Stomach smooth muscle (tissue), 2 donors: ENCODE measurements around the gene OR1K1.
"Not testable (repeated sequence)": the region's sequence is repeated elsewhere in the genome, so short reads cannot be mapped to it uniquely, and the experiment has no call there.

Experiments used
- H3K27ac ChIP-seq: one replicate; pipeline ENCODE4 v1.7.0; 2013; ENCODE audit warnings: mild to moderate bottlenecking, low read length, inconsistent platforms
- H3K27me3 ChIP-seq, 2 donors: one replicate each; pipeline ENCODE4 v1.7.0; 2013; ENCODE audit warnings: low read length in 2 of 2; ENCODE audit not compliant: insufficient read depth in 2 of 2, control insufficient read depth in 1 of 2
- H3K36me3 ChIP-seq, 2 donors: one replicate each; pipeline ENCODE4 v1.7.0; 2013; ENCODE audit warnings: low read length in 2 of 2; ENCODE audit not compliant: control insufficient read depth in 2 of 2, insufficient read depth in 2 of 2
- H3K4me1 ChIP-seq: one replicate; pipeline ENCODE4 v1.7.0; 2013; ENCODE audit warnings: low read length; ENCODE audit not compliant: control insufficient read depth, insufficient read depth
- H3K4me3 ChIP-seq, 2 donors: one replicate each; pipeline ENCODE4 v1.7.0; 2013; ENCODE audit warnings: low read length in 2 of 2
- H3K9ac ChIP-seq, 2 donors: one replicate each; pipeline ENCODE4 v1.7.0; 2013; ENCODE audit warnings: low read length in 2 of 2, mild to moderate bottlenecking in 1 of 2
- H3K9me3 ChIP-seq, 2 donors: one replicate each; pipeline ENCODE4 v1.7.0; 2013; ENCODE audit warnings: low read length in 2 of 2; ENCODE audit not compliant: control insufficient read depth in 2 of 2
- donor health status: healthy.
- donor health status: Pancreatic carcinoma.

OR1K1 gene

DNA sequence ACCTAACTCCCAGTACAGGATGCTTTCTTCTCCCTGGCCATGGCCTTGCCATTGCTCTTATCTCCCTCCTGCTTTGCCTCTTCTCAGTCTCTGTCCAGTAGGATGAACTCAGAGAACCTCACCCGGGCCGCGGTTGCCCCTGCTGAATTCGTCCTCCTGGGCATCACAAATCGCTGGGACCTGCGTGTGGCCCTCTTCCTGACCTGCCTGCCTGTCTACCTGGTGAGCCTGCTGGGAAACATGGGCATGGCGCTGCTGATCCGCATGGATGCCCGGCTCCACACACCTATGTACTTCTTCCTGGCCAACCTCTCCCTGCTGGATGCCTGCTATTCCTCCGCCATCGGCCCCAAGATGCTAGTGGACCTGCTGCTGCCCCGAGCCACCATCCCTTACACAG, 11.1 kb upstream of the OR1K1 start, which contains the start of gene OR5C1:
OR5C1 (plus strand) TSS at position 103 of the 400 bp plus-strand sequence; CDS start at position 103, 0 bp downstream.
- Histone ChIP-seq H3K4me3 (no peak within 1 kb of the TSS), H3K27ac (no peak within 1 kb of the TSS), H3K36me3 (no peaks in the 10 kb centered on the region), H3K9ac (no peak within 1 kb of the TSS), H3K27me3 (no peaks in the 10 kb centered on the region), H3K9me3 (no peaks in the 10 kb centered on the region), H3K4me1 (no peaks in the 10 kb centered on the region)

DNA sequence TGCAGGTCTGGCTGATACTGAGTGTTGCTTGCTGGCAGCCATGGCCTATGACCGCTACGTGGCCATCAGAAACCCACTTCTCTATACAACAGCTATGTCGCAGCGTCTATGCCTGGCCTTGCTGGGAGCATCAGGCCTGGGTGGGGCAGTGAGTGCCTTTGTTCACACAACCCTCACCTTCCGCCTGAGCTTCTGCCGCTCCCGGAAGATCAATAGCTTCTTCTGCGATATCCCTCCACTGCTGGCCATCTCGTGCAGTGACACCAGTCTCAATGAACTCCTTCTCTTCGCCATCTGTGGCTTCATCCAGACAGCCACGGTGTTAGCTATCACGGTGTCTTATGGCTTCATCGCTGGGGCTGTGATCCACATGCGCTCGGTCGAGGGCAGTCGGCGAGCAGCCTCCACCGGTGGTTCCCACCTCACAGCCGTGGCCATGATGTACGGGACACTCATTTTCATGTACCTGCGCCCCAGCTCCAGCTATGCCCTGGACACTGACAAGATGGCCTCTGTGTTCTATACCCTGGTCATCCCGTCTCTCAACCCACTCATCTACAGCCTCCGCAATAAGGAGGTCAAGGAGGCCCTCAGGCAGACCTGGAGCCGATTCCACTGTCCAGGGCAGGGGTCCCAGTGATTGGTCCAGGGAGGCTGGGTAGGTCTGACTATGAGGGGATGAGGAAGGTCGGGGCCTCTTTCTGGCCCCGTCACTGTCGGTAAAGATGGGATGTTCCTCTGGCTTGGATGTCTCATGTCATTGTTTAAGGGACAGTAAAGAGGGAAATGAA, 10.5 kb upstream of the OR1K1 start:
- H3K4me1 ChIP-seq = no peaks in the 10 kb centered on the region
- H3K27me3 ChIP-seq = no peaks in the 10 kb centered on the region
- H3K36me3 ChIP-seq = no peaks in the 10 kb centered on the region
- no peak overlapping the region for H3K4me3 ChIP-seq
- no peaks in the 10 kb centered on the region for H3K9me3 ChIP-seq
- no peak overlapping the region for H3K9ac ChIP-seq
- no peak overlapping the region for H3K27ac ChIP-seq

DNA sequence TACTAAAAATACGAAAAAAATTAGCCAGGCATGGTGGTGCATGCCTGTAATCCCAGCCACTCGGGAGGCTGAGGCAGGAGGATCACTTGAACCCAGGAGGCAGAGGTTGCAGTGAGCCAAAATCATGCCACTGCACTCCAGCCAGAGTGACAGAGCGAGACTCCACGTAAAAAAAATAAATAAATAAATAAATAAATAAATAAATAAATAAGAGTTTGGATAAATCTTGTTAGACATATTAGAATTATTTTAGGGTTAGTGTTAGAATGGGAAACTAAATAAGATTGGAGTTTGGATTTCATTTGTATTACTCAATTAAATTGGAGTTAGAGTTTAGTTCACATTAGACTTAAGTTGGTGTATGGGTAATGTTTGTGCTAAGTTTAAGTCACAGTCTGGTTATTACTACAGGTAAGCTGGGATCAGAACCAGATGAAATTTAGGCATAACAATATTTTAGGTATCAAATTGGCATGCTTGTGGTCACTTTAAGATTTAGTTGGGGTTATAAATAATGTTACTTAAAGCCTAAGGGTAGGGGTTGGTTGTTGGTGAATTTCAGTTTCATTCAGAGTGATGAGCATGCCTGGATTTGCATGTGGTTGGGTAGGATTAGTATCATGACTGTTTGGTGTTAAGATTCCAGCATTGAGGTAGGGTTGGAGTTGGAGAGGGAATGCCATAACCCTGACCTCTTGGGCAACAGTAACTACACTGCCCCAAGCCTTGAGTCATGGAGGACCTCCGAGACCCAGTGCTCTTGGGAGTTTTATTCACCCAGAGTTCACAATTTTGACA, 7.9 kb upstream of the OR1K1 start:
- H3K27me3 ChIP-seq = no peaks in the 10 kb centered on the region
- H3K4me1 ChIP-seq = no peaks in the 10 kb centered on the region
- H3K36me3 ChIP-seq = no peaks in the 10 kb centered on the region
- no peaks in the 10 kb centered on the region for H3K9me3 ChIP-seq
- H3K9ac ChIP-seq = no peak overlapping the region
- H3K27ac ChIP-seq = no peak overlapping the region
- H3K4me3 ChIP-seq = no peak overlapping the region

DNA sequence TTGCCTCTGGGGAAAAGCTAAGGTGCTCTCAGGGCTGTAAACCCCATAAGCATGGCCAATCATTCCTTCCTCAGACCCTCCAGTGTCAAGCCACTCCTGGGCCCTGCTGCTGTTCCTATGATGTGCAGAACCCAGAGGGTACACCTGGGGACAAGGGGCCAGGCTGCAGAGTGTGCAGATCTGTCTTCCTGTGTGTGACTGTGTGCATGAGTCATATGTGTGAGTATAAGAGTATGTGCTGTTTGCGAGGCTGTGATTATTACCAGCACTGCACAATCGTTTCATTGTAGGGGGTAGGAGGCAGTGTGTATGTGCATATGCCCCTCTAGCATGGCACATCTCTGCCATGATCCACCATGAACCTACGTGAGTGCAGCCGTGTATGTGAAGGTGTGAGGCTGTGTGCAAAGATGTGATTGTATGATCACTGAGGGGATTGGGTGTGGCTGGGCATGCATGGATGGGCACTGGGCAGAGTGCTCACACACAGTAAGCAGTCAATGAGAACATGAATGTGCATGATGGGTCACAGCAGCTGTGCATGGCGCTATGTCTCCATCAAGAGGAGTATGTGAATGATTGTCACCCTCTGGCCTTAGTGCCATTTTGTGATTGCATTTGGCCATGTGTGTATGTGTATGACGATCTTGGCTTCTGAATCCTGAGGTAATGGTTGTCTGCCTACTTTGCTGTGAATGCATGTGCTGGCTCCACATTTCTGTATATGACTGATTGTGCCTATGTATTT, 2.4 kb upstream of the OR1K1 start:
- Histone ChIP-seq H3K9ac (no peak overlapping the region), H3K27me3 (no peaks in the 10 kb centered on the region), H3K4me1 (no peaks in the 10 kb centered on the region)

DNA sequence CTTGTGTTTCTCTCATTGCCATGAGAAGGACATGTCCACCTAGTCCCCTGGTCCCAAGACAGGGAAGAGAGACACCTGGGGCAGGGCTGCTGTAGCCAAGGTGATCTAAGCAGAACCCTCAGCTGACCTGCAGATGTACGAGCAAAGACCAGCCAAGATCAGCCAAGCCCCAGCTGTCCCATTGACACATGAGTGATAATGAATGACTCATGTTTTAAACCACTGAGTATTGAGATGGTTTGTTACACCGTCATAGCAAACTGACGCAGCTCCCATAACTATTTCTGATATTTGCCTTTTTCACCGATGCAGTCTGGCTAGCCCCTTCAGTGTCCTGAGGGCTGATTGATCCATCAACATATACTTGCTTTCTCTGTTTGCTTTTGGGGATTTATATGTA, 6.7 kb downstream of the OR1K1 start:
- Histone ChIP-seq H3K4me3 (no peak overlapping the region), H3K36me3 (peaks cover 0 to 2% of the 10 kb centered on the region in 2 donors), H3K4me1 (no peaks in the 10 kb centered on the region), H3K9me3 (no peaks in the 10 kb centered on the region), H3K9ac (no peak overlapping the region), H3K27me3 (no peaks in the 10 kb centered on the region), H3K27ac (no peak overlapping the region)

More for the DNA sequence above, 2.4 kb upstream of the OR1K1 start:
- Histone ChIP-seq H3K9me3 (no peaks in the 10 kb centered on the region), H3K4me3 (no peak overlapping the region), H3K36me3 (no peaks in the 10 kb centered on the region), H3K27ac (no peak overlapping the region)

DNA sequence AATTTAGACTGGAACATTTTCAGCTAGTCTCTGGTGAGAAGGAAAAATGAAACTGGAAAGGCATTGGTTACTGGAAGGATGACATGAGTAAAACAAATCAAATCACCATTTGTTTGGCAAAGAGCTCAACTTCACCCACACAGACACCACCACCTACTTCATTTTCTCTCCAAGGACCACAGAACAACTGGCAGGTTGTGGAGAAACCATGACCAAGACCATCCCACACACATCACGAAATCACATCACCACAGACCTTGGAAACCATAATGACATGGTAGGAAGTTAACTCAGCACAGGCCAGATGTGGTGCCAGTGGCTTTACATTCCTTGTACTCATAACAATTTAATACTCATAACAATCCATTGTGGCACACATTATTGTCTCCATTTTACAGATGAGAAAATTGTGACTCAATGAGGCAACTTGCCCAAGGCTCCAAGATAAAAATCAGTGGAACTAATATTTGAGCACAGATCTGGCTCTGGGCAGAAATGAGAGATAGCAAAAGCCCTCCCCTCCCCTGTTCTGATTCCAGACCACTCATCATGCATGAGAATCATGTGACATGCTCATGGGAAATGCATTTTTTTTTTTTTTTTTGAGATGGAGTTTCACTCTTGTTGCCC, 7.5 kb downstream of the OR1K1 start:
- H3K36me3 ChIP-seq = peaks cover 0 to 2% of the 10 kb centered on the region in 2 donors
- H3K27ac ChIP-seq = no peak overlapping the region
- H3K4me3 ChIP-seq = no peak overlapping the region
- H3K4me1 ChIP-seq = no peaks in the 10 kb centered on the region
- H3K9me3 ChIP-seq = no peaks in the 10 kb centered on the region
- no peaks in the 10 kb centered on the region for H3K27me3 ChIP-seq
- no peak overlapping the region for H3K9ac ChIP-seq

DNA sequence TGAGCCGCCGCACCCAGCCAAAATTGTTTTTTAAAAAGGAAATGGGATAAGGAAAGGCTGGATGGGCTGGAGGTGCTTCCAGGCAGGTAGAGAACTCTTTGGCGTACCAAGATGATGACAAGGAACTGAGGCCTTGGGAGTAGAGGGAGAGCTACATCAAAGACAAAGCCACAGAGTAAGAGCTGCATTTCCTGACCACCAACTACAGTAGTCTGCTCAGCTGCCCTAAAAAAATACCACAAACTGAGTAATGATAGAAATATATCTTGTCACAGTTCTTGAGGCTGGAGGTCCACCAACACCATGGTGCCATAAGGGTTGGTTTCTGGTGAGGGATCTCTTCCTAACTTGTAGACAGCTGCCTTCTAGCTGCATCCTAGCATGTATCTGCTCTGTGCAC, 8.2 kb downstream of the OR1K1 start:
- Histone ChIP-seq H3K9me3 (no peaks in the 10 kb centered on the region), H3K27ac (no peak overlapping the region), H3K9ac (no peak overlapping the region), H3K36me3 (peaks cover 0 to 2% of the 10 kb centered on the region in 2 donors), H3K4me1 (no peaks in the 10 kb centered on the region), H3K27me3 (no peaks in the 10 kb centered on the region), H3K4me3 (no peak overlapping the region)

DNA sequence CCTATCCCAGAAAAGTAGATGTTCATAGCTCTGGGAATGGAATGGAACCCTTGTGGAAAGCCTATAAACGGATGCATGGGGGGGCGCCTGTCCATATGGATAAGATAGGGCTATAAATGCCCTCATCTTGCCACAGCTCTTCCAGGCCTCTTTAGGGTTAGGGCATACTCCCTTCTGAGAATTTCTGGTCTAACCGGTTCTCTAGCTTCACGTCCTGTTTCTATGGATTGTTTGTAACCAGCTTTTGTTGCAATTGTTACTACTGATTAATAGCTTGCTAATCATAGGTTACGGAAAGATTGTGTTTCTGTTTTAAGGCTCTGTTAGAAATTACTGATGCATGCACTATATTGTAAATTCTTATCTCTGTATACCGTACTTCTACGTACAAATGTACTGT, 9.3 kb downstream of the OR1K1 start:
- H3K9ac ChIP-seq, H3K4me3 ChIP-seq, H3K9me3 ChIP-seq, H3K27me3 ChIP-seq, H3K36me3 ChIP-seq, H3K4me1 ChIP-seq, H3K27ac ChIP-seq: not testable (repeated sequence)

DNA sequence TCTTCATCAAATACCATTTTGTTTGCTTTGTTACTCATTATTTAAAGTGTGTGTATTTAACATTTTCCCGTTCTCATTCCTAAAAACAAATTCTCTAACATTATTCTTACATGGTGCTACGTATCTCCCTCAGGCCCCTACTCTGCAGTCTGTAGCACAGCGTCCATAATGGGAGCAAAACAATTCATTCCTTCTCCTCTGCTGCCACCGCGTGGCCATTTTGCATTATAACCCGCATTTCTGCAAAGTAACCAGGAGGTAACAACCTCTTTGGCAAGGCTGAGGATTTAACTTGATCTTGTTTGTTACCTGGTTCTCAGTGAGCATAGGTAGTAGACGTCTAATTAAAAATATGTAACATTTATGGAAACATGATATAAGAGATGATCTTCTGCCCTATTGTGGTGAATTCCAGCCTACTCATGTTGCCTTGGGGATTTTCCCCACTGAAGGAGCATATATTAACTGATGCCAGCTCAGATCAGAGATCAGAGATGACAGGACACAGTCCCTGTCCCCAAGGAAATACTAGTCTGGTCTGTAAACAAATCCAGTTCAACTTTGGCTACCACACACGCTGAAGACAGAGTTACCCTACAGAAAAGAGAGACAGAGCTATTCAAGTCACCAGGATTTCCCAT, 10.5 kb downstream of the OR1K1 start:
- Histone ChIP-seq H3K27me3 (no peaks in the 10 kb centered on the region), H3K9me3 (no peaks in the 10 kb centered on the region), H3K4me1 (no peaks in the 10 kb centered on the region), H3K4me3 (peak overlapping the region in 1 of 2 donors; percentile 35), H3K27ac (no peak overlapping the region), H3K36me3 (no peaks in the 10 kb centered on the region), H3K9ac (no peak overlapping the region)

DNA sequence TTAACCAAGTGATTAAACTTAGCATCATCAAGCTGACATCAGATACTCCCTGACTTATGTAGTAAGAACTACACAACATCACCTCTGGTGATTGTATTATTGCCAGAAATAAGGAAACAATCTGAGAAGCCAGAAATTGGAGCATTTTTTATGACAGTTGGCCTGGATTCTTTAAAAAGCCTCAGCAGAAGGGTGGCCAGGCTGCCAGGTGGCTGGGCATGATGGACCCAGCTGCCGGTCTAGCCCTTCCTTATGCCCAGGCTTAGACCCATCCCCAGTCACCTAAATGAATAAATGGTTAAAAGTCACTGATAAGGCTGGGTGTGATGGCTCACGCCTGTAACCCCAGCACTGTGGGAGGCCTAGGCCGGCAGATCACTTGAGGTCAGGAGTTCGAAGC, 12.8 kb downstream of the OR1K1 start:
- Histone ChIP-seq H3K4me3 (no peak overlapping the region), H3K27ac (no peak overlapping the region), H3K27me3 (no peaks in the 10 kb centered on the region), H3K9ac (no peak overlapping the region), H3K4me1 (no peaks in the 10 kb centered on the region), H3K36me3 (peaks cover 0 to 2% of the 10 kb centered on the region in 2 donors), H3K9me3 (no peaks in the 10 kb centered on the region)
